ENCODE measurements around the gene FAF1.
"Not testable (repeated sequence)": the region's sequence is repeated elsewhere in the genome, so short reads cannot be mapped to it uniquely, and the experiment has no call there.

The FAF1 gene

DNA sequence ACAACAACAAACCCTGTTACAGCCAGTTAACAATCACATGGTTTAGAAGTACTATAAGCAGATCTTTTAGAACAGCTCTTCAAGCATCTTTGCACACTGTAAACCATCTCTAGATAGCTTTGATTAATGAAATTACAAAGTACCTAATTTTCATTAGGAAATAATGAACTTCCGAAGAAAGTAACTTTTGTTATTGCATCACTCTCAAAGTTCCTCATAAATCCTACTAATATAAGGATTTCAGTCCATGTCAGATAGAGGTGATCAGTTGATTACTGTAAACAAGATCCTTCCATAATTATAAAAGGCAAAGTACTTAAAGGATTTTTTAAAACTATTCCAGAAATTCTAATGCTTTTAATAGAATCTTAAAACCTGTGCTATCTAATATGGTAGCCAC lies 58.2 kb downstream of the FAF1 start:
- no peak for DNase-seq

DNA sequence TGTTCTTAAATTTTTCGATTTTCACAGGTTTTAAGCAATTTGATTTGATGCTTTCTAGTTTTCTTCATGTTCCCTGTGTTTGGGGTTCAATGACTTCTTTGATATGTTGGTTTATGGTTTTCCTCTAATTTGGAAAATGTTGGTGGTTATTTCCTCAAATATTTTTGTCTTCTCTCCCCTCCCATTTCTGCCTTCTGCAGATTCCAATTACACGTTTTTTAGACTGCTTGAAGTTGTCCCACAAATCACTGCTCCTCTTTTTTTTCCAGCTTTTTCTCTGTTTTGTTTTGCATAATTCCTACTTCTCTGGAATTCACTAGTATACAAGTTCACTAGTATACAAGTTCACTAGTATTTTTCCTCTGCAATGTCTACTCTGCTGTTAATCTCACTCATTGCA lies 61.3 kb downstream of the FAF1 start:
- DNase-seq, result no peak

DNA sequence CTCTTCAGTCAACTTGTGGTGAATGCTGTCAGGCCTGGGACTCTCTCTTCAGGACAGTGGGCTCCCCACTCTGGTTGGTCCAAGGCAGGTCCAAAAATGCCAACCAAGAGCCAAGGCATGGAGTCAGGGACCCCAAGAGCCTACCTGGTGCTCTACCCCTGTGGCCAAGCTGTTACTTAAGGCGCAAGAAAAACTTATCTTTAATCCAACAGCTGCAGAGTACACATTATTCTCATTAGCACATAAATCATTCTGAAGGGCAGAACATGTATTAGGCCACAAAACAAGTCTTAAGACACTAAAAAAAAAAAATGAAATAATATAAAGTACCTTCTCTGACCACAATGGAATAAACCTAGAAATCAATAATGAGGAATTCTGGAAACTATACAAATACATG lies 65.7 kb downstream of the FAF1 start:
- DNase-seq, result no peak

DNA sequence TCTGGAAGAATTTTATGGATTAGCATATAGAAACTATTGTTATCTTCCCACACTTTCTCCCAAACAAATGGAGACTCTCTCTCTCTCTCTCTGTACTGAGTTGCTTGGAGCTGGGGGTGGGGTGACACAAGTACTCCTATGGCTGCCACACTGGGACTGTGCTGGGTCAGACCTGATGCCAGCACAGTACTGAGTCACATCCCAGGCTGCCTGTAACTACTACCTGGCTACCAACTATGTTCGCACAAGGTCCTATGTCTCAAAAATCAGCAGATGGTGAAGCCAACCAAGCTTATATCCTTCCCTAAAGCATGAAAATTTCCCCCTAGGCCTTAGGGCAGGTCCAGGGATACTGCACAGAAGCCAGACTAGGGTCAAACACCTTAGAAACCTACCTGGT lies 66.6 kb downstream of the FAF1 start:
- no peak for DNase-seq

- DNase-seq, result not testable (repeated sequence)
Measured at GRCh38 chr1:50887555-50887954, 72.5 kb downstream of the FAF1 start.

DNA sequence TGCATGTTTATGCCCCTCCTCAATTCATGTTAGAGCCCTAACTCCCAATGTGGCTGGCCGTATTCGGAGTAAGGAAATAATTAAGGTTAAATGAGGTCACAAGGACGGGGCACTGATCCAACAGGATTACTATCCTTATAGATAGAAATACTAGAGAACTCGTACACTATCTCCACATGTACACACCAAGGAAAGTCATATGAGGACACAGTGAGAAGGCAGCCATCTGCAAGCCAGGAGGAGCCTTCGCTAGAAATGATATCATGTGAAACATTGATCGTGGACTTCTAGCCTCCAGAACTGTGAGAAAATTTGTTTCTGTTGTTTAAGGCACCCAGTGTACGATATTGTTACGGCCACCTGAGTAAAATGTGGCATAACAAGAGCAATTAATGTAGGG lies 79.7 kb downstream of the FAF1 start:
- DNase-seq, result no peak

- DNase-seq, result no peak
Measured at GRCh38 chr1:50879137-50879536, 80.9 kb downstream of the FAF1 start.

DNA sequence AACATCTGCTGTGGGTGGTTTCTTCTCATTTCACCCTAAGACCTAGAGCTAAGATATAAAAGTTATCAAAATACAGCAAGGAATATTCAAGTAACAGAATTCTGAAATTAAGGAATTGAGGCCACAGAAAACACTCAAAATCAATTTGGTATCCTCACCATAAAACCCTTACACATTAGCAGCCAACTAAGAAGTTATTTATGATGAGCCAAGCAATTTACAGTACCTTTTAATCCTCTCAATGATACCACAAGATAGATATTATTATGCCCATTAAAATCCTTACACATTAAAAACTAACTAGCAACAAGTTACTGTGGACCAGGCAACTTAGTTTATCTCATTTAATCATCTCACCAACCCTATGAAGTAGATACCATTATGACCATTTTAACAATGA lies 81.6 kb downstream of the FAF1 start:
- no peak for DNase-seq

GRCh38 chr1:50877641-50878040 lies 82.4 kb downstream of the FAF1 start:
- DNase-seq, result no peak

- DNase-seq, result peak; percentile 55
Measured at GRCh38 chr1:50873458-50874187, 86.4 kb downstream of the FAF1 start.

- not testable (repeated sequence) for DNase-seq
Measured at GRCh38 chr1:50864845-50865244, 95.2 kb downstream of the FAF1 start.

DNA sequence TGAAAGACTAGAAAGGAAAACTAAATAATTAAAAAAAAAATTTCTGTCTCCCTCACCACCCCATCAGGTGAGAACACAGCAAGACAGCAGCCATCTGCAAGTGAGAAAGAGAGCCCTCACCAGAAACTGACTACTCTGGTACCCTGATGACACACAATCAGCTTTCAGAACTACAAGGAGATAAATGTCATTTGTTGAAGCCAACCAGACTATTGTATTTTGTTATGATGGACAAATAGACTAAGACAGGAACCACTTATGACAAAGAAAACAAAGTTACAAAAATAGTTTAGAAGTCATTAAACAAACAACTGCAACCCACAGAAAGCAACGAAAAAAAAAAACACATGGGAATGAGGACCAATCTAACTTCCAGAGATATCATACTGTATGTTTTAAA lies 98.3 kb downstream of the FAF1 start:
- no peak for DNase-seq

- DNase-seq, result no peak
Measured at GRCh38 chr1:50860702-50861101, 99.4 kb downstream of the FAF1 start.

GRCh38 chr1:50860256-50860655 lies 99.8 kb downstream of the FAF1 start:
- no peak for DNase-seq

- no peak for DNase-seq
Measured at GRCh38 chr1:50859657-50860056, 100.4 kb downstream of the FAF1 start.

- no peak for DNase-seq
Measured at GRCh38 chr1:50858761-50859160, 101.3 kb downstream of the FAF1 start.

DNA sequence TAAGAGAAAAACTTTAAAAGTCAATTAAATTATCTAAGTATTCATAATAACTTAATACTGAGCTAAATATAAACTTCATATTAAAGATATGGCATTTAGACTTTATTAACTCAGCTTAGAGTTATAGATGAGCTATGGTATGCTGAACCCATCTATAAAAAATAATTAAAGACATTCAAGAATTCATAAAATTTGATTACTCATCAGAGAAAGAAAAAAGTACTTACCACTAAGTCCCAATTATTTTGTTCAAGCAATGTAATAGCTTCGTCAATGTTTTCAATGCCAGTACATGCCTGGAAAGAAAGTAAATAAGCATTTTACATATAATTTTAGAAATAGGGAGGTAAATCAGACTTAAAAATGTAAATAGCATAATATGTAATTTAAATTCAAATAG lies 102.4 kb downstream of the FAF1 start:
- no peak for DNase-seq

DNA sequence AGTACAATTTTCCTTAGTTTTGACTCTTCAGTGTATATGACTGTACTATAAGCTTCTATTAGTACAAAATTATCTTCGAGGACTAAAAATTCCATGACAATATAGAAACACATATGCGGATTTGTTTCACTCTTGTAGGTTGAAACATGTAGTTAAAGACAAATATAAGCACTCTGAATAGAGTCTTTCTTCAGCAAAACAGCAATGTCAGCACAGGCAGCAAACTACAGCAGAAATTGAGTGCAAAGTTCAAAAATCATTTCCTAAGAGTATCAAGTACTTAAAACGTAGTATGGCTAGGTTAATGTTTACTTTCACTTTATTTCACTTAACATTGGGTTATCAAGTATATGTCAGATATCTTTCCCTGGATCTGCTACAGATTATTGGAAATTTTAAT lies 106.7 kb downstream of the FAF1 start:
- no peak for DNase-seq

GRCh38 chr1:50852889-50853288 lies 107.2 kb downstream of the FAF1 start:
- DNase-seq, result no peak

DNA sequence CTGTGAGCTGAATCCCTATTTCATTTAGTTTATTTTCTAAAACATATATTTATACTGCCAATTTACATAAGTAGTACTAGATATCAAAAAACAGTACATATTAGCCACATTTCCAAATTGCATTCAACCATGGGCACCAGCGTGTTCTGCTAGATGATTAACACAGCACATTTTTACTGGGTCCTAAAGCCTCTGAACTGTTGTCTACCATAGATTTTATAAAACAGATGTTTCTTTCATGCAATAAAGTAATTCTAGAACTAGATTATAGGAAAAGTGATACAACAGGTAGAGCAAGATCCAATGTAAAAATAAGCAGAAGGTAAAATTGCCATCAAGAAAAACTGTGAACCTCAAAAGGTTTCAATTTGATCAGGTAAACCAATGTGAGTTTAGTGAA lies 108.6 kb downstream of the FAF1 start:
- DNase-seq, result no peak

DNA sequence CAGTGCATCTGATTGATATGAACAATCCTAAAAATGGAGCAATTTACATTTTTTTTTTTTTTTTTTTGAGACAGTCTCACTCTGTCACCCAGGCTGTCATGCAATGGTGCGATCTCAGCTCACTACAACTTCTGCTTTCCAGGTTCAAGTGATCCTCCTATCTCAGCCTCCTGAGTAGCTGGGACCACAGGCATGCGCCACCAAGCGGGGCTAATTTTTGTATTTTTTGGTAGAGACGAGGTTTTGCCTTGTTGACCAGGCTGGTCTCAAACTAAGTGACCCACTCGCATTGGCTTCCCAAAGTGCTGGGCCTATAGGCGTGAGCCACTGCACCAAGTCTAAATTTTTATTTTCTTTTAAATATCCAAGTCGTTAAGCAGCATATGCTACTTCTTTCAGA lies 109.0 kb downstream of the FAF1 start:
- no peak for DNase-seq

- no peak for DNase-seq
Measured at GRCh38 chr1:50847303-50847702, 112.8 kb downstream of the FAF1 start.

- no peak for DNase-seq
Measured at GRCh38 chr1:50846224-50846839, 113.7 kb downstream of the FAF1 start.

DNA sequence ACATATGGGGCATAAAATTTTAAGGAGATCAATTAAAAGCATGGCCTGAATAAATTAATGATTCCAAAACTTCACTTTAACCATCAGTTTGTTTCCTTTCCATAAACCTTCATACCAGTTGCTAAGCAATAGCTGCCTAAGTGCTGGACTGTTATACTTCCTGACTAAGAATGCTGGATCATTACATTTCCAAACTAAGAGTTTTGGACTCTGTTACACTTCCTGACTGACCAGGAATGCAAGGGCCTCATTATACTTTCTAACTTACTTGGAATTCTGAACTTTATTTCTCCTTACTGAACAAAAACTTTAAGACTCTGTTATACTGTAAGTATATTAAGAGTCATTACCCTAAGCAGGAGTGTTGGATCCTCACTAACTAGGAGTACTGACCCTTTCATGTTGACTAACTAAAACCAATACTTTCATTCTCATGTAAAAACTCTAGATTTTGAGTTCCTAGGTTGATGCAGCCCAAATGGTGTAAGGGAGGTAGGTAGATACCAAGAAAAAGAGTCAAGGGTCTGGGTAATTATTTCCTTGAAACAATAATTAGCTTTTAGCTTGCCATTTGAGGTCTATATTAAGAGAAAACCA lies 118.2 kb downstream of the FAF1 start:
- DNase-seq, result no peak

DNA sequence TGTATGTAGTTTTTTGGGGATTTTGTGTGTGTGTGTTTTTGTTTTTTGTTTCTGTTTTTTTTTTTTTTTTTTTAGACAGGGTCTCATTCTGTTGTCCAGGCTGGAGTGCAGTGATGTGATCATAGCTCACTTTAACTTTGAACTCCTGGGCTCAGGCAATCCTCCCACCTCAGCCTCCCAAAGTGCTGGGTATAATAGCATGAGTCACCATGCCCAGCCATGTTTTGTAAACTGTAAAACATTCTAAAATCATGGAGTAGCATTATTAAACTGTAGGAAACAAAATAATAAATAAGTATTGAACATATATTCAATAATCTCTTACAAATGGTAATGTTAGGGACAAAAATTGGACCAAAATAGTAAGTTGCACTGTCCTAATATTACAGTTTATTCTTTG lies 124.0 kb downstream of the FAF1 start:
- no peak for DNase-seq

Data from activated T-cell treated with anti-CD3 and anti-CD28 coated beads for 4 hours (primary cell).